HUES6 (cell line): ENCODE data around the gene HMGCR.

Experiments used
- H3K27ac ChIP-seq: 2 replicates; pipeline ENCODE4 v1.7.0; 2013; ENCODE audit warnings: low read depth, mild to moderate bottlenecking, low read length, inconsistent platforms
- H3K27me3 ChIP-seq: 2 replicates; pipeline ENCODE4 v1.6.1; 2013; ENCODE audit warnings: low read length; ENCODE audit not compliant: control insufficient read depth, insufficient read depth
- H3K36me3 ChIP-seq: 2 replicates; pipeline ENCODE4 v1.6.1; 2013; ENCODE audit warnings: low read length; ENCODE audit not compliant: control insufficient read depth, insufficient read depth
- H3K4me1 ChIP-seq: 2 replicates; pipeline ENCODE4 v1.6.1; 2013; ENCODE audit warnings: low read length; ENCODE audit not compliant: control insufficient read depth, insufficient read depth
- H3K4me3 ChIP-seq: 2 replicates; pipeline ENCODE4 v1.5.1; 2013; ENCODE audit warnings: low read depth, low read length
- H3K9ac ChIP-seq: one replicate; pipeline ENCODE4 v1.6.1; 2013; ENCODE audit warnings: mild to moderate bottlenecking, low read length
- H3K9me3 ChIP-seq: 2 replicates; pipeline ENCODE4 v1.6.1; 2013; ENCODE audit warnings: low read depth, low read length; ENCODE audit not compliant: control insufficient read depth, insufficient read depth

The HMGCR gene

DNA sequence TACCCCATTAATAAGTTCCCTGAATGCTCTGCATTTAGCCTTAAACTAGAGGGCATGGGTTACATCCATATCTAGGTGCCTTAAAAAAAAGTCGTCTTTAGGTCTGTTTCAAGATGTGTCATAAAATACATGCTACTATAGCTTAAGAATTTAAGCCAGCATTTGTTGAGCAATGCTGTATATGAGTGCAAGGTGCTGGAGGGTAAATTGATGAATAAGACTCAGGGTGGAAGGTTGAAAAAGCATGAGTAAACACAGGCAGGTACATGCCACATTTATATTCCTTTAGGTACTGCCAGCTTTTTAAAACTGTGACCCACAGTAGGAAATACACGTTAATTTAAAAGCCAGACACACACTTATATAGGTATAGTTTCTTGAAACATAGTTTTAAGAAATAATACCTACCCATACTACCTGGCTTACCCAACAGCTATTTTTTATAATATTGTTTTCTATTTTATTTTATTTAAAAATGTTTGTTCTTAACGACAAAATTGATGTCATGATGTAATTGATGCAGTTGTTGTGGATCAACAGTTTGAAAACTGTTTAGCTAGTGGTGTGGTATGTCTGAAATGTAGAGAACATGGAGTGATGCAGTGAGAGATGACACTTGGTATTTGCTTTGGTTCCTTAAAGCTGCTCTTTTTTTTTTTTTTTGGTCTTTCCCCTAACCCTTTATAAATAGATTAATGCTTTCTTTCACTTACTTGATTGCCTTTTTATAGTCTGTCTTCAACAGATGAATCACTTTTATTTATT lies 3.9 kb downstream of the HMGCR start:
- Histone ChIP-seq H3K4me3 (peak overlapping the region; percentile 64; the same call in 1 of the 2 replicates), H3K9me3 (no peaks in the 10 kb centered on the region), H3K4me1 (peaks cover 15% of the 10 kb centered on the region; the same call in 1 of the 2 replicates), H3K27ac (no peak overlapping the region), H3K9ac (no peak overlapping the region), H3K36me3 (peaks cover 55% of the 10 kb centered on the region), H3K27me3 (no peaks in the 10 kb centered on the region)

DNA sequence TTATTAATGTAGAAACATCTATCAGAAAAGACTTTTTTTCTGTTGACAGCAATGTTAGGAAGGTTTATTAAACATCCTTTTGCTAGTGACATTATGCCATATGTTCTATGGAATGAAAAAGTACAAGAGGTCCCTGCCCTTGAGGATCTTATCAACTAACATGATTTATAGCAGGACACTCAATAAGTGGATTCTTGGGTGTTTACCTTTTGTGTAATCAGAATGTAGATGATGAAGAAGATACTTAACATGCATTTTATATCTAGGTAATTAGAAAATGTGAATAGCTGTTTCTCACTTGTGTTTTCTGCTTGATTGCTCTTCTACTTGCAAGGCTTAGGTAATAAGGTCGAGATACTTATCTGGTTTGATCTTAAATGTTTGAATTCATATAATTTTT lies 4.9 kb downstream of the HMGCR start:
- Histone ChIP-seq H3K27ac (no peak overlapping the region), H3K4me3 (peak overlapping the region; percentile 5; the same call in 1 of the 2 replicates), H3K4me1 (peaks cover 12% of the 10 kb centered on the region; the same call in 1 of the 2 replicates), H3K9ac (no peak overlapping the region), H3K27me3 (no peaks in the 10 kb centered on the region), H3K9me3 (no peaks in the 10 kb centered on the region), H3K36me3 (peaks cover 66% of the 10 kb centered on the region)

DNA sequence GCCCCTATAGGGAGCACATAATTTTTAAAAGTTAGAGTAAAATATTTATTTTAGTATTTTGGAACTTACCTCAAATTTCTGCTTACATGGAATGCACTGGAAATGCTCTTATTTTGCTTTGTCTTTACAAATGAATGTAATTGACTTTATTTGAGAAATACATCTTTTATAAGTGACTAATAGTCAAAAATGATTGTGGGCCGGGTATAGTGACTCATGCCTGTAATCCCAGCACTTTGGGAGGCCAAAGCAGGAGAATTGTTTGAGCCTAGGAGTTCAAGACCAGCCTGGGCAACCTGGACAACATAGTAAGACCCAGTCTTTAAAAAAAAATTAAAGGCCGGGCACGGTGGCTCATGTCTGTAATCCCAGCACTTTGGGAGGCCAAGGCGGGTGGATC lies 5.8 kb downstream of the HMGCR start:
- H3K9me3 ChIP-seq: no peaks in the 10 kb centered on the region
- H3K27me3 ChIP-seq: no peaks in the 10 kb centered on the region
- H3K4me3 ChIP-seq: no peak overlapping the region
- peaks cover 75% of the 10 kb centered on the region for H3K36me3 ChIP-seq
- no peak overlapping the region for H3K9ac ChIP-seq
- peaks cover 12% of the 10 kb centered on the region; the same call in 1 of the 2 replicates for H3K4me1 ChIP-seq
- H3K27ac ChIP-seq: no peak overlapping the region

GRCh38 chr5:75348241-75348640 lies 11.2 kb downstream of the HMGCR start:
- Histone ChIP-seq H3K4me1 (no peaks in the 10 kb centered on the region), H3K9ac (no peak overlapping the region), H3K4me3 (no peak overlapping the region), H3K27me3 (no peaks in the 10 kb centered on the region), H3K9me3 (no peaks in the 10 kb centered on the region), H3K27ac (no peak overlapping the region), H3K36me3 (peaks cover 99% of the 10 kb centered on the region)

- Histone ChIP-seq H3K4me1 (no peaks in the 10 kb centered on the region), H3K27ac (no peak overlapping the region), H3K9me3 (no peaks in the 10 kb centered on the region), H3K36me3 (peaks cover 97% of the 10 kb centered on the region), H3K27me3 (no peaks in the 10 kb centered on the region), H3K9ac (no peak overlapping the region), H3K4me3 (no peak overlapping the region)
Observed at GRCh38 chr5:75349663-75350062, 12.6 kb downstream of the HMGCR start.

- Histone ChIP-seq H3K27me3 (no peaks in the 10 kb centered on the region), H3K27ac (no peak overlapping the region), H3K4me1 (no peaks in the 10 kb centered on the region), H3K4me3 (no peak overlapping the region), H3K9me3 (no peaks in the 10 kb centered on the region), H3K36me3 (peaks cover 97% of the 10 kb centered on the region), H3K9ac (no peak overlapping the region)
Observed at GRCh38 chr5:75351139-75351926, 14.3 kb downstream of the HMGCR start.

- no peaks in the 10 kb centered on the region for H3K9me3 ChIP-seq
- no peak overlapping the region for H3K4me3 ChIP-seq
- no peaks in the 10 kb centered on the region for H3K27me3 ChIP-seq
- H3K4me1 ChIP-seq: no peaks in the 10 kb centered on the region
- H3K9ac ChIP-seq: no peak overlapping the region
- H3K27ac ChIP-seq: no peak overlapping the region
- peaks cover 97% of the 10 kb centered on the region for H3K36me3 ChIP-seq
Observed at GRCh38 chr5:75355236-75355635, 18.2 kb downstream of the HMGCR start.

GRCh38 chr5:75356719-75357118 lies 19.7 kb downstream of the HMGCR start:
- Histone ChIP-seq H3K27ac (no peak overlapping the region), H3K9ac (no peak overlapping the region), H3K36me3 (peaks cover 97% of the 10 kb centered on the region), H3K4me1 (no peaks in the 10 kb centered on the region), H3K27me3 (no peaks in the 10 kb centered on the region), H3K4me3 (no peak overlapping the region), H3K9me3 (no peaks in the 10 kb centered on the region)

- H3K4me1 ChIP-seq: peaks cover 4% of the 10 kb centered on the region; the same call in 1 of the 2 replicates
- H3K27ac ChIP-seq: no peak overlapping the region
- H3K9me3 ChIP-seq: no peaks in the 10 kb centered on the region
- H3K27me3 ChIP-seq: no peaks in the 10 kb centered on the region
- H3K36me3 ChIP-seq: peaks cover 98% of the 10 kb centered on the region
- H3K9ac ChIP-seq: no peak overlapping the region
- no peak overlapping the region for H3K4me3 ChIP-seq
Observed at GRCh38 chr5:75358117-75358516, 21.1 kb downstream of the HMGCR start.

GRCh38 chr5:75361310-75361709 lies 24.3 kb downstream of the HMGCR start:
- H3K27ac ChIP-seq: no peak overlapping the region
- H3K4me3 ChIP-seq: no peak overlapping the region
- H3K9ac ChIP-seq: no peak overlapping the region
- H3K9me3 ChIP-seq: no peaks in the 10 kb centered on the region
- no peaks in the 10 kb centered on the region for H3K27me3 ChIP-seq
- peaks cover 4% of the 10 kb centered on the region; the same call in 1 of the 2 replicates for H3K4me1 ChIP-seq
- peaks cover 72% of the 10 kb centered on the region for H3K36me3 ChIP-seq

GRCh38 chr5:75362474-75362975 lies 25.5 kb downstream of the HMGCR start:
- no peaks in the 10 kb centered on the region for H3K9me3 ChIP-seq
- peaks cover 60% of the 10 kb centered on the region for H3K36me3 ChIP-seq
- no peaks in the 10 kb centered on the region for H3K27me3 ChIP-seq
- no peak overlapping the region for H3K4me3 ChIP-seq
- no peak overlapping the region for H3K9ac ChIP-seq
- peaks cover 4% of the 10 kb centered on the region; the same call in 1 of the 2 replicates for H3K4me1 ChIP-seq
- H3K27ac ChIP-seq: no peak overlapping the region
